ENCODE results near the gene CNGA2. TPM values are rescaled to one million over a fixed set of nuclear protein-coding genes. Genes with fewer than 3 reads are reported as not detected.

CNGA2 gene
- total and polyA plus RNA-seq, 2 donors (not counting 3 experiments of a cell fraction or from before 2014, with no cell fraction given) = not detected

DNA sequence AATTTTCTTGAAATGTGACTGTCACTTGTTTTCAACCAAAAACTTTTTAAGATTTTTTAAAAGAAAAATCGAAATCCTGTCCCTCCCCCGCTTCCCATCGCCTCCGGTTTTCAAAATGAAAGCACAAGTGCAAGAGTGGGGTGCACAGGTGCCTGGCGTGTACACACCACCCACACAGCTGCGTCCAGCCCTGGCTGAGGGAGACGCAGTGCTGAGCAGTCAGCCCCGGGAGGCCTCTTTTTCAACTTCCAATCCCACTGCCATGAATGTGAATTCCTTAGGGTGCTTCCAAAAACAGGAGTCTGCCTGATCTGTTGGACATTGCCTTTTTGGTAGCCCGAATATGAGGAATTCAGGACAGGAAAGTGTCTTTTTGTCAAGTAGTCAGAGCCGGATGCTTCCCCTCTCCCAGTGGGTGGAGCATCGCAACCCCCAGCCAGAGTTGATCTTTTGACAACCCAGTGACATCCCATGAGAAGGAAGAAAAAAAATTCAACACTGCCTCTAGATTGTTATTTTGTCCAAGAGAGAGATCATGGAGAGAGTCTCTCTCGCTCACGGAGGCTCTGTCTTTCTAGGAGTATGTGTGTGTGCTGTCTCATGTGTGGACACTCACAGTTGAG, 30.4 kb upstream of the CNGA2 start:
- POLR2A ChIA-PET = no interaction called here
- no peaks in the 10 kb centered on the region for H3K9me3 ChIP-seq (replicated peaks; ENCODE audit: control insufficient read depth, insufficient read depth, low read length)
- intact Hi-C loops (cut with micrococcal nuclease) (no loop called here), dilution Hi-C loops (cut with MboI; ENCODE audit: extremely low pct_ligation_motif_present, low sequenced_read_pairs) (no loop called here)
- no peak overlapping the region for H2AFZ ChIP-seq (ENCODE audit: low read depth, low read length)
- H3K4me1 ChIP-seq (ENCODE audit: control insufficient read depth, extremely low read depth, insufficient read depth, low read length) = no peaks in the 10 kb centered on the region
- TF ChIP-seq POLR2AphosphoS5 (IDR thresholded peaks at IDR 0.05; ENCODE audit: insufficient read depth, low read depth, low read length) (no peak), FOS (IDR thresholded peaks at IDR 0.05; ENCODE audit: borderline replicate concordance, insufficient read depth, low read length) (no peak), JUN (IDR thresholded peaks at IDR 0.05; ENCODE audit: borderline replicate concordance, insufficient read depth, insufficient read length, low read depth) (no peak), MYC (IDR thresholded peaks at IDR 0.05; ENCODE audit: low read depth, low read length) (no peak), CTCF (IDR thresholded peaks at IDR 0.05; ENCODE audit: extremely low read depth in 1 of 2, insufficient read depth in 1 of 2, low read depth in 1 of 2, low read length in 2 of 2) (no peak), POLR2A (IDR thresholded peaks at IDR 0.05; ENCODE audit: low read depth, low read length) (no peak), EZH2 (IDR thresholded peaks at IDR 0.05; ENCODE audit: borderline replicate concordance, low read depth, low read length, severe bottlenecking) (no peak), GATA2 (IDR thresholded peaks at IDR 0.05; ENCODE audit: insufficient read depth, insufficient read length, low read depth, low read length) (no peak)
- TF ChIP-seq, protein P1, sequence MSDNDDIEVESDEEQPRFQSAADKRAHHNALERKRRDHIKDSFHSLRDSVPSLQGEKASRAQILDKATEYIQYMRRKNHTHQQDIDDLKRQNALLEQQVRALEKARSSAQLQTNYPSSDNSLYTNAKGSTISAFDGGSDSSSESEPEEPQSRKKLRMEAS (IDR thresholded peaks at IDR 0.05; ENCODE audit: insufficient read depth, insufficient read length) = no peak
- no peaks in the 10 kb centered on the region for H3K79me2 ChIP-seq (ENCODE audit: control insufficient read depth, insufficient read depth, low read length)
- no peak overlapping the region for H3K27ac ChIP-seq (ENCODE audit: insufficient read depth, low read depth, low read length)
- no peak for FAIRE-seq
- no peaks in the 10 kb centered on the region for H3K36me3 ChIP-seq (ENCODE audit: control insufficient read depth in 2 of 2, extremely low read depth in 1 of 2, insufficient read depth in 2 of 2, low read length in 2 of 2)
- no peak for DNase-seq (ENCODE audit: low read depth, low spot score)
- H3K27me3 ChIP-seq (ENCODE audit: control insufficient read depth in 2 of 2, insufficient read depth in 2 of 2, low read length in 2 of 2) = no peaks in the 10 kb centered on the region
- no peaks in the 10 kb centered on the region for H4K20me1 ChIP-seq (replicated peaks; ENCODE audit: control insufficient read depth, extremely low read depth, insufficient read depth, low read length)
- H3K9ac ChIP-seq (replicated peaks; ENCODE audit: extremely low read depth, insufficient read depth, low read length) = no peak overlapping the region
- CTCF ChIA-PET = no interaction called here
- H3K4me2 ChIP-seq (ENCODE audit: insufficient read depth, low read length) = no peak overlapping the region
- no peaks in the 10 kb centered on the region for H3K9me1 ChIP-seq (replicated peaks; ENCODE audit: control insufficient read depth, extremely low read depth, insufficient read depth, low read length)
- BruUV-seq (replicated peaks) = no TSS peak
- H3K4me3 ChIP-seq (replicated peaks in 1 of 3; ENCODE audit: insufficient read depth in 1 of 3, low read depth in 1 of 3, low read length in 3 of 3) = no peak overlapping the region
